ENCODE data around the gene TMEM47.

The TMEM47 gene

DNA sequence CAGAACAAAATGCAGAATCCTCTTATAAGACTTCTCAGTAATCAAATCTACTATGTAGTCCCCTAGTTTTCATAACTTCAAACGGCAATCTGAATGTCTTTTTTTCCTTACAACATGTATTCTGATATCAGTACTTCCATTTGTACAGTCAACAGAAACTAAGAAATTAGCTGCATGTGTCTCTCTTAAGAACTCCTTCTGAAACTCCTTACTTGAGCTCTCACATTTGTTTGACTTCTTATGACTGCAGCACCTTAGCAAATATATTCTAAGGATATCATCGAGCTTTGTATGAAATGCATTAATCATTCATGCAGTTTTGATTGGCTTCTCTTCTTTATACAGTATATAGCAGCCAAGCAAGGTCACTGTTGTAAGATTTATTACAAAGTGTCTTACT lies 77.0 kb downstream of the TMEM47 start:
- Histone ChIP-seq H3K9me3 (no peaks in the 10 kb centered on the region), H3K36me3 (no peaks in the 10 kb centered on the region), H3K4me1 (no peaks in the 10 kb centered on the region), H3K27me3 (no peaks in the 10 kb centered on the region), H3K4me3 (ENCODE audit: low read depth, low read length) (no peak overlapping the region)
- TF ChIP-seq, protein P1, sequence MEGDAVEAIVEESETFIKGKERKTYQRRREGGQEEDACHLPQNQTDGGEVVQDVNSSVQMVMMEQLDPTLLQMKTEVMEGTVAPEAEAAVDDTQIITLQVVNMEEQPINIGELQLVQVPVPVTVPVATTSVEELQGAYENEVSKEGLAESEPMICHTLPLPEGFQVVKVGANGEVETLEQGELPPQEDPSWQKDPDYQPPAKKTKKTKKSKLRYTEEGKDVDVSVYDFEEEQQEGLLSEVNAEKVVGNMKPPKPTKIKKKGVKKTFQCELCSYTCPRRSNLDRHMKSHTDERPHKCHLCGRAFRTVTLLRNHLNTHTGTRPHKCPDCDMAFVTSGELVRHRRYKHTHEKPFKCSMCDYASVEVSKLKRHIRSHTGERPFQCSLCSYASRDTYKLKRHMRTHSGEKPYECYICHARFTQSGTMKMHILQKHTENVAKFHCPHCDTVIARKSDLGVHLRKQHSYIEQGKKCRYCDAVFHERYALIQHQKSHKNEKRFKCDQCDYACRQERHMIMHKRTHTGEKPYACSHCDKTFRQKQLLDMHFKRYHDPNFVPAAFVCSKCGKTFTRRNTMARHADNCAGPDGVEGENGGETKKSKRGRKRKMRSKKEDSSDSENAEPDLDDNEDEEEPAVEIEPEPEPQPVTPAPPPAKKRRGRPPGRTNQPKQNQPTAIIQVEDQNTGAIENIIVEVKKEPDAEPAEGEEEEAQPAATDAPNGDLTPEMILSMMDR (IDR thresholded peaks at IDR 0.05; ENCODE audit: low read depth, low read length) = no peak
- no peak for DNase-seq

DNA sequence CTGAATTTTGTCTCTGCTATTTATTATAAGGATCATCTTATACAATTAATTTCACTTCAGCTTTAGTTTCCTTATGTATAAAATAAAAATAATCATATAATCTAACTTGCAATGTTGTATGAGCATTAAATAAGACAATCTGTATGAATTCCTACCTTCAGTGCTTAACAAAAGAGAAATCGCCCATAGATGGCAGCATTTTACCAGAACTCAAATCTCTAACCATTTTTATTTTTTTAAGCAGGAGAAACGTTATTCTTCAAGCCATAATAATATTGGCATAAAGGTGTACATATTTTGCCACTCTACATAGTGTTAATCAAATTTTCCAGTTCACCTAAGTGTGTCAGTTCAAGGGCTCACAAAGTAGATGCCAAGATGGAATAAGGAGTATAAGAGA lies 78.8 kb downstream of the TMEM47 start:
- H3K4me1 ChIP-seq = no peaks in the 10 kb centered on the region
- no peak for DNase-seq

More for the DNA sequence above, 78.8 kb downstream of the TMEM47 start:
- H3K4me3 ChIP-seq (ENCODE audit: low read depth, low read length) = no peak overlapping the region
- TF ChIP-seq, protein P1 (IDR thresholded peaks at IDR 0.05; ENCODE audit: low read depth, low read length) = peak; percentile 18; the same call in 1 of the 2 replicates
- no peaks in the 10 kb centered on the region for H3K36me3 ChIP-seq
- no peaks in the 10 kb centered on the region for H3K27me3 ChIP-seq
- no peaks in the 10 kb centered on the region for H3K9me3 ChIP-seq
